Neural progenitor cell (in vitro differentiated cells): ENCODE results near the gene HAND2. TPM values are rescaled to one million over a fixed set of nuclear protein-coding genes. Genes with fewer than 3 reads are reported as not detected.

Experiments
- DNase-seq: peaks from one replicate; pipeline ENCODE4 v3.0.0-alpha.2; 2016; ENCODE audit warnings: low spot score
- H2AFZ ChIP-seq: fragments of 200-600 bp; sonication (generic); replicated peaks from 2 replicates; pipeline ENCODE4 v1.6.1; 2016; ENCODE audit warnings: antibody characterized with exemption
- H3F3A ChIP-seq: fragments of 200-600 bp; sonication (generic); 2 replicates; pipeline ENCODE4 v1.6.1; 2016; ENCODE audit warnings: antibody characterized with exemption, low read depth
- H3K27ac ChIP-seq: fragments of 200-600 bp; sonication (generic); 2 replicates; pipeline ENCODE4 v1.5.1; 2016; ENCODE audit warnings: mild to moderate bottlenecking
- H3K27me3 ChIP-seq: fragments of 200-600 bp; sonication (generic); 2 replicates; pipeline ENCODE4 v1.6.1; 2016; ENCODE audit warnings: mild to moderate bottlenecking, moderate library complexity
- H3K36me3 ChIP-seq: fragments of 200-600 bp; sonication (generic); 2 replicates; pipeline ENCODE4 v1.5.1; 2016
- H3K4me1 ChIP-seq: fragments of 200-600 bp; sonication (generic); 2 replicates; pipeline ENCODE4 v1.6.1; 2016; ENCODE audit warnings: mixed run types
- H3K4me2 ChIP-seq: fragments of 200-600 bp; sonication (generic); 2 replicates; pipeline ENCODE4 v1.6.1; 2016
- H3K4me3 ChIP-seq: fragments of 200-600 bp; sonication (generic); 2 replicates; pipeline ENCODE4 v1.5.1; 2016
- H3K79me2 ChIP-seq: fragments of 200-600 bp; sonication (generic); 2 replicates; pipeline ENCODE4 v1.6.1; 2016; ENCODE audit warnings: low read depth
- H3K9ac ChIP-seq: fragments of 200-600 bp; sonication (generic); 2 replicates; pipeline ENCODE4 v1.6.1; 2016
- H3K9me3 ChIP-seq: fragments of 200-600 bp; sonication (generic); 2 replicates; pipeline ENCODE4 v1.5.1; 2016; ENCODE audit warnings: low read depth
- H4K20me1 ChIP-seq: fragments of 200-600 bp; sonication (generic); 2 replicates; pipeline ENCODE4 v1.6.1; 2016; ENCODE audit warnings: low read depth
- H3K27ac Mint-ChIP-seq: 3 replicates; pipeline ENCODE4 v1.8.0; 2021; ENCODE audit warnings: mixed read lengths
- H3K27me3 Mint-ChIP-seq: 2 replicates; pipeline ENCODE4 v1.8.0; 2022; ENCODE audit warnings: low read depth, mild to moderate bottlenecking, inconsistent platforms, moderate library complexity, mixed read lengths; ENCODE audit not compliant: insufficient read depth
- H3K36me3 Mint-ChIP-seq: 3 replicates; pipeline ENCODE4 v1.8.0; 2021; ENCODE audit warnings: mixed read lengths
- H3K4me1 Mint-ChIP-seq: 3 replicates; pipeline ENCODE4 v1.8.0; 2021; ENCODE audit warnings: mixed read lengths
- H3K4me3 Mint-ChIP-seq: 3 replicates; pipeline ENCODE4 v1.8.0; 2021; ENCODE audit warnings: mild to moderate bottlenecking, moderate library complexity, mixed read lengths
- H3K9me3 Mint-ChIP-seq: 3 replicates; pipeline ENCODE4 v1.8.0; 2020; ENCODE audit warnings: mixed read lengths
- EZH2 ChIP-seq: fragments of 200-600 bp; sonication (generic); IDR thresholded peaks from 2 replicates; pipeline ENCODE4 v1.6.1; 2017; ENCODE audit warnings: antibody characterized with exemption, mild to moderate bottlenecking, moderate library complexity
- EZH2phosphoT487 ChIP-seq: fragments of 200-600 bp; sonication (generic); IDR thresholded peaks from 2 replicates; pipeline ENCODE4 v1.6.1; 2017; ENCODE audit warnings: antibody characterized with exemption
- total RNA-seq: library from RNA; depleted of rRNA; stranded (reverse); fragments of >200 nt; gene quantifications from 2 replicates; pipeline ENCODE4 v1.2.3, GENCODE V29; 2015; ENCODE audit warnings: low replicate concordance
- TF ChIP-seq, protein P1 (sequence below): fragments of 200-600 bp; sonication (generic); IDR thresholded peaks from 2 replicates; pipeline ENCODE4 v1.5.1; 2017; ENCODE audit warnings: antibody characterized with exemption, mild to moderate bottlenecking

The HAND2 gene
- total RNA-seq: 0.09 TPM in 1 of 2 replicates, not detected in the other

DNA sequence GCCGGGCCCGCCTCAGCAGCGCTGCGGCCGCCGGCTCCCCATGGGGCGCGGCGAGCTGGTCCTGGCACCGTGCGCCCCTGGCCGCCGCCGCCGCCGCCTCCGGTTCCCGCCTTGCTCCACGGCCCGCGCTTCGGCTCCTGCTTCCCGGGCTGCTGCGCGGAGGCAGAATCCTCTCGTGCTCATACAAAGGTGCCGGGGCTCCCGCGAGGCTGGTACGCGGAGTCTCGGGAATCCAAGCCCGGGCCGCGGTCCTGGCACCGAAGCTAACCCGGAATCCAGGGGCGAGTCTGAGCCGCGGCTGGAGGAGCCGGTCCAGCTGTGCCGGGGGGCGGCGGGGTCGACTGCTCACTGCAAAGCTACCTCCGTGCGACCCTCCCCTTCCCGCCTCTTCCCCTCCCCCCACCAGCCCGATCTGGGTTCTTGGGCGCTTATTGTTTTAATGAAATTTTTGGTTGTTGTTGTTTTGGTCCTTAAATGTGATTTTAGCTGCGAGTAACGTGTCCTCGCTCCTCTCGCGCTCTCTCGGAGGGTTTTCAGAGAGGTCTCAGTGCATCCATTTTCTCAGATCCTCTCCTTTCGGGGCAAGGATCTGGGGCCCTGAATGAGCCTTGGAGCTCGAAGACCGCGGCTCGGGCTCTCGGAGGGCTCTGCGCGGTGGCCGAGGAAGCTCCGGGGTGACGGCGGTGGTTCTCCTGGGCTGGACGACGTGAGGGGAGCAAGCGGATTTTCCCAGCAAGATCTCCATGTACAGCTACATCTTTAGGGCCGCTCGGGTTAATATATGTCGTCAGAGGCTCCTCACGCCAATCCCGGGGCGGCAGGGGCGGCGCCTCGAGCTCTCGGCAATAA is at the start of gene HAND2:
Gene HAND2 (minus strand): TSS at position 753 of the 849 bp plus-strand sequence. CDS start 940 bp downstream, outside the sequence.
- H3K4me1 ChIP-seq: peaks cover 8% of the 10 kb centered on the region
- H3K4me2 ChIP-seq: peak within 1 kb of the TSS; percentile 77
- peaks cover 100% of the 10 kb centered on the region for H3K27me3 ChIP-seq
- peak within 1 kb of the TSS; percentile 58 for H2AFZ ChIP-seq
- no peaks in the 10 kb centered on the region for H3K9me3 ChIP-seq
- peak within 1 kb of the TSS; percentile 49 for H3K4me3 ChIP-seq
- H3K36me3 ChIP-seq: no peaks in the 10 kb centered on the region
- no peak within 1 kb of the TSS for H3K9ac ChIP-seq
- TF ChIP-seq, protein P1, sequence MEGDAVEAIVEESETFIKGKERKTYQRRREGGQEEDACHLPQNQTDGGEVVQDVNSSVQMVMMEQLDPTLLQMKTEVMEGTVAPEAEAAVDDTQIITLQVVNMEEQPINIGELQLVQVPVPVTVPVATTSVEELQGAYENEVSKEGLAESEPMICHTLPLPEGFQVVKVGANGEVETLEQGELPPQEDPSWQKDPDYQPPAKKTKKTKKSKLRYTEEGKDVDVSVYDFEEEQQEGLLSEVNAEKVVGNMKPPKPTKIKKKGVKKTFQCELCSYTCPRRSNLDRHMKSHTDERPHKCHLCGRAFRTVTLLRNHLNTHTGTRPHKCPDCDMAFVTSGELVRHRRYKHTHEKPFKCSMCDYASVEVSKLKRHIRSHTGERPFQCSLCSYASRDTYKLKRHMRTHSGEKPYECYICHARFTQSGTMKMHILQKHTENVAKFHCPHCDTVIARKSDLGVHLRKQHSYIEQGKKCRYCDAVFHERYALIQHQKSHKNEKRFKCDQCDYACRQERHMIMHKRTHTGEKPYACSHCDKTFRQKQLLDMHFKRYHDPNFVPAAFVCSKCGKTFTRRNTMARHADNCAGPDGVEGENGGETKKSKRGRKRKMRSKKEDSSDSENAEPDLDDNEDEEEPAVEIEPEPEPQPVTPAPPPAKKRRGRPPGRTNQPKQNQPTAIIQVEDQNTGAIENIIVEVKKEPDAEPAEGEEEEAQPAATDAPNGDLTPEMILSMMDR: no peak
- TF ChIP-seq EZH2: no peak
- peak; percentile 13 for TF ChIP-seq EZH2phosphoT487
- H4K20me1 ChIP-seq: peaks cover 85% of the 10 kb centered on the region
- no peak within 1 kb of the TSS for H3K27ac ChIP-seq
- no peaks in the 10 kb centered on the region for H3K36me3 Mint-ChIP-seq
- peaks cover 9% of the 10 kb centered on the region for H3K9me3 Mint-ChIP-seq
- H3K27ac Mint-ChIP-seq: no peak within 1 kb of the TSS
- H3K4me3 Mint-ChIP-seq: peak within 1 kb of the TSS; percentile 86
- DNase-seq: peak; percentile 83
- H3F3A ChIP-seq: peaks cover 13% of the 10 kb centered on the region
- H3K27me3 Mint-ChIP-seq: peaks cover 93% of the 10 kb centered on the region
- no peaks in the 10 kb centered on the region for H3K79me2 ChIP-seq
- H3K4me1 Mint-ChIP-seq: peaks cover 14% of the 10 kb centered on the region

DNA sequence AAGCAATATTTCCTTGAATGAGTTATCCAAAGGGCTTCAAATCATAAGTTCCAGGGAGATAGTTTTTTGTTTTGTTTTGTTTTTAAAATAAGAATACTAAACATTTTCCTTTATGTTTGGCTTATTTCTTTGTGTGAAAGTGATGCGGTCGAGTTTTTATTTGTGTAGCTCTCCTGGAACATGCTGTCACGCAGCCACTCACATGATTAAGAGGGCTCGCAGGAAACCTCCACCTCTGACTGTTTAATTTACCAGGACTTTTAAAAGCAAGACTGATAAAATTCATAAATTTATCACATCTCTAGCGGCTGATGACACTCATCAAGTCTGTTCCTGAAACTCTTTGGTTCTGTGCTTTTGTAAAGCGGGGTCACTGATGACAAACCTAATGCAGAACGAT is 48.9 kb upstream of the HAND2 start:
- no peaks in the 10 kb centered on the region for H3K79me2 ChIP-seq
- no peak overlapping the region for H3K4me3 ChIP-seq
- no peak overlapping the region for H3K4me2 ChIP-seq
- no peaks in the 10 kb centered on the region for H3K27me3 ChIP-seq
- no peaks in the 10 kb centered on the region for H3F3A ChIP-seq
- H3K27ac ChIP-seq: no peak overlapping the region
- H3K4me3 Mint-ChIP-seq: no peak overlapping the region
- no peaks in the 10 kb centered on the region for H3K4me1 Mint-ChIP-seq
- no peaks in the 10 kb centered on the region for H3K27me3 Mint-ChIP-seq
- H3K9me3 ChIP-seq: no peaks in the 10 kb centered on the region
- DNase-seq: no peak
- no peaks in the 10 kb centered on the region for H3K36me3 Mint-ChIP-seq
- no peaks in the 10 kb centered on the region for H4K20me1 ChIP-seq
- TF ChIP-seq, protein P1: no peak
- TF ChIP-seq EZH2phosphoT487 (no peak), EZH2 (no peak)
- no peaks in the 10 kb centered on the region for H3K36me3 ChIP-seq
- no peaks in the 10 kb centered on the region for H3K4me1 ChIP-seq
- no peaks in the 10 kb centered on the region for H3K9me3 Mint-ChIP-seq
- H2AFZ ChIP-seq: no peak overlapping the region
- no peak overlapping the region for H3K9ac ChIP-seq
- no peak overlapping the region for H3K27ac Mint-ChIP-seq

DNA sequence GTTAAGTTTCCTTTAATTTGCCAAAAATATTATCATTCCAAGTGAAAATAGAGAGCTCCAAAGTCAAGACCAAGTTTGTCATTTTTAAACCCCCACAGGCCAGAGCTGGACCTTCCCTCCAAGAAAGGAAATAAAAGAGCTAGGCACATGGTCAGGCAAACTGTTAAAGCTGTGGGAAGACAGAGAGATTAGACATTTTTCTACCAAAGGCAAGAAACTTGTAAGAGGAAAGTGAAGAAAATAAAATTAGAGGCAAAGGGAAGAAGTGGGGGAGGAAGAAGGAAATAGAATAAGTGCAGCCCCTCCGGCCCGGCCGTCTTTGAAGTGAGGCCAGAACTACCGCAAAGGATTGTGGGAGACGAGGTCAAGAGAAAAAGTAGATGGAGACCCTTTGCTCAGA is 47.9 kb upstream of the HAND2 start:
- Mint-ChIP-seq H3K27me3 (no peaks in the 10 kb centered on the region), H3K36me3 (no peaks in the 10 kb centered on the region), H3K4me1 (no peaks in the 10 kb centered on the region), H3K4me3 (no peak overlapping the region), H3K9me3 (no peaks in the 10 kb centered on the region), H3K27ac (no peak overlapping the region)
- Histone ChIP-seq H4K20me1 (no peaks in the 10 kb centered on the region), H3K4me2 (no peak overlapping the region), H3F3A (no peaks in the 10 kb centered on the region), H2AFZ (no peak overlapping the region), H3K4me1 (no peaks in the 10 kb centered on the region), H3K9ac (no peak overlapping the region), H3K27ac (no peak overlapping the region), H3K4me3 (no peak overlapping the region), H3K27me3 (no peaks in the 10 kb centered on the region), H3K9me3 (no peaks in the 10 kb centered on the region), H3K36me3 (no peaks in the 10 kb centered on the region), H3K79me2 (no peaks in the 10 kb centered on the region)
- DNase-seq: no peak
- TF ChIP-seq EZH2phosphoT487: no peak
